Liver (tissue), 9 donors: Measurements from ENCODE around the gene SLC25A29. TPM values are rescaled to one million over a fixed set of nuclear protein-coding genes. Genes with fewer than 3 reads are reported as not detected.

ENCODE experiments used
- DNase-seq: peaks from one replicate; pipeline ENCODE4 v3.0.0-alpha.2; 2017; ENCODE audit warnings: low spot score
- H3K27ac ChIP-seq, 2 donors: one replicate each; pipeline ENCODE4 v1.7.0; 2013; ENCODE audit warnings: inconsistent platforms in 2 of 2, low read length in 2 of 2, control low read depth in 1 of 2, low read depth in 1 of 2, mild to moderate bottlenecking in 1 of 2
- H3K27me3 ChIP-seq, 4 donors: one replicate each; pipeline versions ENCODE4 v1.6.1 to v1.7.0; 2013; ENCODE audit warnings: low read length in 3 of 4, inconsistent platforms in 1 of 4, mild to moderate bottlenecking in 1 of 4, moderate library complexity in 1 of 4; ENCODE audit not compliant: control insufficient read depth in 4 of 4, insufficient read depth in 4 of 4
- H3K36me3 ChIP-seq, 4 donors: one replicate each; pipeline versions ENCODE4 v1.6.1 to v1.7.0; 2013; ENCODE audit warnings: low read length in 3 of 4, mild to moderate bottlenecking in 3 of 4, low read depth in 1 of 4, moderate library complexity in 1 of 4; ENCODE audit not compliant: control insufficient read depth in 4 of 4, insufficient read depth in 3 of 4
- H3K4me1 ChIP-seq, 4 donors: one replicate each; pipeline versions ENCODE4 v1.6.1 to v1.7.0; 2013; ENCODE audit warnings: low read length in 3 of 4, mild to moderate bottlenecking in 3 of 4, moderate library complexity in 1 of 4; ENCODE audit not compliant: control insufficient read depth in 4 of 4, insufficient read depth in 4 of 4
- H3K4me3 ChIP-seq, 3 donors: one replicate each; pipeline versions ENCODE4 v1.6.1 to v1.7.0; 2013; ENCODE audit warnings: low read length in 3 of 3, control low read depth in 1 of 3, low read depth in 1 of 3, mild to moderate bottlenecking in 1 of 3
- H3K9ac ChIP-seq, 2 donors: one replicate each; pipeline ENCODE4 v1.7.0; 2013; ENCODE audit warnings: low read length in 2 of 2, mild to moderate bottlenecking in 2 of 2, moderate library complexity in 2 of 2, control low read depth in 1 of 2, low read depth in 1 of 2
- H3K9me3 ChIP-seq, 4 donors: one replicate each; pipeline versions ENCODE4 v1.6.1 to v1.7.0; 2013; ENCODE audit warnings: low read length in 3 of 4; ENCODE audit not compliant: control insufficient read depth in 4 of 4
- CTCF ChIP-seq: fragments of 150-350 bp; IDR thresholded peaks from 2 replicates; pipeline ENCODE4 v1.5.1; 2017; ENCODE audit warnings: improper control_type of control experiment, low read depth, low read length; ENCODE audit not compliant: missing input control
- FOXA1 ChIP-seq: IDR thresholded peaks from 2 replicates; pipeline ENCODE4 v1.6.1; 2016; ENCODE audit warnings: antibody characterized with exemption
- FOXA2 ChIP-seq: IDR thresholded peaks from 2 replicates; pipeline ENCODE4 v1.6.1; 2016; ENCODE audit warnings: antibody characterized with exemption
- GABPA ChIP-seq, 2 donors: IDR thresholded peaks in 1 of 2; conservative IDR thresholded peaks in 1 of 2; 2 replicates each; pipeline ENCODE4 v1.6.1; 2016; ENCODE audit warnings: antibody characterized with exemption in 2 of 2, mild to moderate bottlenecking in 1 of 2, moderate library complexity in 1 of 2
- MAX ChIP-seq: IDR thresholded peaks from 2 replicates; pipeline ENCODE4 v1.6.1; 2016; ENCODE audit warnings: antibody characterized with exemption
- NR2F2 ChIP-seq: IDR thresholded peaks from 2 replicates; pipeline ENCODE4 v1.6.1; 2016; ENCODE audit warnings: antibody characterized with exemption
- RAD21 ChIP-seq, 2 donors: IDR thresholded peaks; 2 replicates each; pipeline ENCODE4 v1.6.1; 2016; ENCODE audit warnings: antibody characterized with exemption in 2 of 2, mild to moderate bottlenecking in 2 of 2
- REST ChIP-seq: IDR thresholded peaks from 2 replicates; pipeline ENCODE4 v1.6.1; 2016; ENCODE audit warnings: antibody characterized with exemption, mild to moderate bottlenecking
- SP1 ChIP-seq: IDR thresholded peaks from 2 replicates; pipeline ENCODE4 v1.6.1; 2018; ENCODE audit warnings: antibody characterized with exemption, mild to moderate bottlenecking
- TAF1 ChIP-seq: conservative IDR thresholded peaks from 2 replicates; pipeline ENCODE4 v1.6.1; 2016; ENCODE audit warnings: antibody characterized with exemption, mild to moderate bottlenecking
- YY1 ChIP-seq: IDR thresholded peaks from 2 replicates; pipeline ENCODE4 v1.6.1; 2016; ENCODE audit warnings: antibody characterized with exemption, mild to moderate bottlenecking
- WGBS: extraction: QIAGEN DNeasy Blood & Tissue Kit; methylation state at CpG from one replicate; pipeline ENCODE4 v1.1.7; 2013; 5-methylcytosine and 5-hydroxymethylcytosine counted together
- polyA plus RNA-seq, 2 donors: library from polyadenylated mRNA; stranded (reverse) in 1 of 2; unstranded in 1 of 2; fragments of 200-250 nt in 1 of 2; fragments of >200 nt in 1 of 2; fragmentation: Nextera tagmentation in 1 of 2; extraction: Ambion mirVana in 1 of 2; gene quantifications; one replicate each; pipeline versions ENCODE4 v1.2.1 to v1.2.3, GENCODE V29; 2013 to 2015
- total RNA-seq, 2 donors: library from RNA; depleted of rRNA; stranded (reverse); fragments of >200 nt; gene quantifications; one replicate each; pipeline ENCODE4 v1.2.3, GENCODE V29; 2014
- TF ChIP-seq, protein P1 (sequence below): IDR thresholded peaks from 2 replicates; pipeline ENCODE4 v1.6.1; 2016; ENCODE audit warnings: antibody characterized with exemption
- donor health status: healthy.
- donor health status: healthy.
- donor health status: healthy.
- donor health status: healthy.
- donor health status: healthy.

SLC25A29 gene
- total and polyA plus RNA-seq, 4 donors, result 2.4 to 13.9 (median 8.9) TPM

DNA sequence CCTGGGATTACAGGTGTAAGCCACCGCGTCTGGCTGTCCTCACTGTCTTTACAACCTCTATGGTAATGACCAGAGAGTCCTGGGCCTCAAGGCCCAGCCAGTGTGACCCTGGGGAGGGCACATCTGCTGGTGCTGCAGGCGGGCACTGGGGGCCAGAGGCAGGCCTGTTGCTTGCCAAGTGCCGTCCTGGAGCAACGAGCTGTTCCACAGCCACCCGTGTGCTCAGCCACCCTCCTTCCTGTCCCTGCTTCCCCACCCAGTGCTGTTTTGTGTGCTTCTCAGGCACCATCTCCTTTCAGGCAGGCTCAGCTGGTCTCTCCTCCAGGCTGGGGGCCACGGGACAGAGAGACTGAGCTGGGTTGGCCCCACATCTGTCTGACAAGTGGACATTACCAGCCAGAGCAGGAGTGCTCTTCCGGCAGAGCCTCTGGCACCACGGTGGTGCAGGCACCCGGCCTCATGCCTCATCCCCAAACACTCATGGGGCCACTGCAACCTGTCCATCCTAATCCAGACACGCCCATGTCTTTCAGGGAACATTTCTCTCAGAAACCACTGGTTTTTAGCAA lies 25.9 kb upstream of the SLC25A29 start:
- no peak for TF ChIP-seq RAD21 (IDR thresholded peaks at IDR 0.05)
- no peak for TF ChIP-seq FOXA2
- no peak for TF ChIP-seq GABPA (IDR thresholded peaks at IDR 0.05 in 1 of 2, conservative IDR thresholded peaks at IDR 0.05 in 1 of 2)
- TF ChIP-seq CTCF, result no peak
- no peak for TF ChIP-seq FOXA1
- peak; percentile 2 for TF ChIP-seq SP1
- TF ChIP-seq NR2F2, result no peak
- Histone ChIP-seq H3K36me3 (peaks cover 9 to 28% (median 12%) of the 10 kb centered on the region in 4 donors), H3K4me1 (peaks cover 3 to 22% (median 12%) of the 10 kb centered on the region in 4 donors), H3K9me3 (no peaks in the 10 kb centered on the region), H3K27me3 (no peaks in the 10 kb centered on the region), H3K27ac (peak overlapping the region; percentile 11 to 45), H3K4me3 (no peak overlapping the region), H3K9ac (no peak overlapping the region)
- 50% methylated on average over 11 of the region's 11 CpGs for WGBS
- DNase-seq, result peak; percentile 28

DNA sequence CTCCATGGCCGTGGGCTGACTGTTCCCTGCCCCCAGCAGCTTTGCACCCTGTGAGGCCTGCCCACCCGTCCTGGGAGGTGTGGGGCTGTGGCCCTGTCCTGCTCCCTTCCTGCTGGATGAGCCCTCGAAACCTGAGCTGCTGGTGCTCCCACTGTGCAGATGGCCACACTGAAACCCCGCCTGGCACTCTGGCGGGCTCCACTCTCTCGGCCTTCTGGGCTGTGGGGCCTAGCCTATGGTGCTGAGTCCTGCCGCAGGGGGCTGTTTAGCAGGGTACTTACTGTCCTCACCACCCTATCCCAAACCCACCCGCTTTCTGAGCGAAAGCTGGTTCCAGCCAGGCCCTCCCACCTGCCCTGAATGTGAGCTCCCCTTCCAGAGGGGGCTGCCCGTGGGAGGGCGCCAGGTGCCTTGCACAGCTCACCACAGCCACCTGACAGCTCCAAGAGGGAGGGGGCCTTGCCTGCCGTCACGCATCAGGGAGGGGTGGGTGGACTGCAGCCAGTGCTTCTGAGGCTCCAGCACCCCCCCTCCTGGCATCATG lies 24.2 kb upstream of the SLC25A29 start:
- WGBS, result 85% methylated on average over 13 of the region's 13 CpGs
- TF ChIP-seq YY1, result no peak
- no peak for TF ChIP-seq REST
- no peak for TF ChIP-seq MAX
- no peak for TF ChIP-seq CTCF
- TF ChIP-seq TAF1, result no peak
- TF ChIP-seq, protein P1, sequence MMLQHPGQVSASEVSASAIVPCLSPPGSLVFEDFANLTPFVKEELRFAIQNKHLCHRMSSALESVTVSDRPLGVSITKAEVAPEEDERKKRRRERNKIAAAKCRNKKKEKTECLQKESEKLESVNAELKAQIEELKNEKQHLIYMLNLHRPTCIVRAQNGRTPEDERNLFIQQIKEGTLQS, result no peak
- H3K4me3 ChIP-seq, result no peak overlapping the region
- DNase-seq, result peak; percentile 32
- no peak overlapping the region for H3K9ac ChIP-seq
- H3K36me3 ChIP-seq, result peaks cover 10 to 21% (median 12%) of the 10 kb centered on the region in 4 donors
- H3K9me3 ChIP-seq, result no peaks in the 10 kb centered on the region
- peak overlapping the region in 1 of 2 donors; percentile 52 for H3K27ac ChIP-seq
- H3K4me1 ChIP-seq, result peaks cover 4 to 37% (median 26%) of the 10 kb centered on the region in 4 donors
- H3K27me3 ChIP-seq, result no peaks in the 10 kb centered on the region
